Uterus (tissue), 2 donors: ENCODE data around the gene PLA2G2D.
"Not testable (repeated sequence)": the region's sequence is repeated elsewhere in the genome, so short reads cannot be mapped to it uniquely, and the experiment has no call there.

Experiments
- CTCF ChIP-seq, 4 experiments: fragments of 200-600 bp in 2 of 4; fragments of 450-650 bp in 2 of 4; sonication (generic) in 2 of 4; IDR thresholded peaks; one replicate each; pipeline ENCODE4 v1.5.1; 2016 to 2019; ENCODE audit warnings: antibody characterized with exemption in 4 of 4, mild to moderate bottlenecking in 2 of 4, moderate library complexity in 1 of 4
- POLR2A ChIP-seq, 2 donors: fragments of 450-650 bp; IDR thresholded peaks; one replicate each; pipeline ENCODE4 v1.6.1; 2016; ENCODE audit warnings: antibody characterized with exemption in 2 of 2, mild to moderate bottlenecking in 1 of 2, moderate library complexity in 1 of 2

- not testable (repeated sequence) for TF ChIP-seq POLR2A, CTCF (IDR thresholded peaks at IDR 0.05)
Measured at GRCh38 chr1:20130518-20130917, 11.2 kb upstream of the PLA2G2D start.
